NCI-H748 (cell line): ENCODE measurements around the gene RBM28.

Source experiments
- DNase-seq: peaks from one replicate; lab custom pipeline; 2025; ENCODE audit not compliant: unreplicated experiment; lab: John Stamatoyannopoulos, UW

Gene RBM28, protein sequence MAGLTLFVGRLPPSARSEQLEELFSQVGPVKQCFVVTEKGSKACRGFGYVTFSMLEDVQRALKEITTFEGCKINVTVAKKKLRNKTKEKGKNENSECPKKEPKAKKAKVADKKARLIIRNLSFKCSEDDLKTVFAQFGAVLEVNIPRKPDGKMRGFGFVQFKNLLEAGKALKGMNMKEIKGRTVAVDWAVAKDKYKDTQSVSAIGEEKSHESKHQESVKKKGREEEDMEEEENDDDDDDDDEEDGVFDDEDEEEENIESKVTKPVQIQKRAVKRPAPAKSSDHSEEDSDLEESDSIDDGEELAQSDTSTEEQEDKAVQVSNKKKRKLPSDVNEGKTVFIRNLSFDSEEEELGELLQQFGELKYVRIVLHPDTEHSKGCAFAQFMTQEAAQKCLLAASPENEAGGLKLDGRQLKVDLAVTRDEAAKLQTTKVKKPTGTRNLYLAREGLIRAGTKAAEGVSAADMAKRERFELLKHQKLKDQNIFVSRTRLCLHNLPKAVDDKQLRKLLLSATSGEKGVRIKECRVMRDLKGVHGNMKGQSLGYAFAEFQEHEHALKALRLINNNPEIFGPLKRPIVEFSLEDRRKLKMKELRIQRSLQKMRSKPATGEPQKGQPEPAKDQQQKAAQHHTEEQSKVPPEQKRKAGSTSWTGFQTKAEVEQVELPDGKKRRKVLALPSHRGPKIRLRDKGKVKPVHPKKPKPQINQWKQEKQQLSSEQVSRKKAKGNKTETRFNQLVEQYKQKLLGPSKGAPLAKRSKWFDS

GRCh38 chr7:128343554-128344430 lies at the start of gene RBM28:
RBM28 (minus strand) TSS chr7:128343908; CDS start chr7:128343793, 115 bp downstream.
- peak; percentile 94 for DNase-seq

DNA sequence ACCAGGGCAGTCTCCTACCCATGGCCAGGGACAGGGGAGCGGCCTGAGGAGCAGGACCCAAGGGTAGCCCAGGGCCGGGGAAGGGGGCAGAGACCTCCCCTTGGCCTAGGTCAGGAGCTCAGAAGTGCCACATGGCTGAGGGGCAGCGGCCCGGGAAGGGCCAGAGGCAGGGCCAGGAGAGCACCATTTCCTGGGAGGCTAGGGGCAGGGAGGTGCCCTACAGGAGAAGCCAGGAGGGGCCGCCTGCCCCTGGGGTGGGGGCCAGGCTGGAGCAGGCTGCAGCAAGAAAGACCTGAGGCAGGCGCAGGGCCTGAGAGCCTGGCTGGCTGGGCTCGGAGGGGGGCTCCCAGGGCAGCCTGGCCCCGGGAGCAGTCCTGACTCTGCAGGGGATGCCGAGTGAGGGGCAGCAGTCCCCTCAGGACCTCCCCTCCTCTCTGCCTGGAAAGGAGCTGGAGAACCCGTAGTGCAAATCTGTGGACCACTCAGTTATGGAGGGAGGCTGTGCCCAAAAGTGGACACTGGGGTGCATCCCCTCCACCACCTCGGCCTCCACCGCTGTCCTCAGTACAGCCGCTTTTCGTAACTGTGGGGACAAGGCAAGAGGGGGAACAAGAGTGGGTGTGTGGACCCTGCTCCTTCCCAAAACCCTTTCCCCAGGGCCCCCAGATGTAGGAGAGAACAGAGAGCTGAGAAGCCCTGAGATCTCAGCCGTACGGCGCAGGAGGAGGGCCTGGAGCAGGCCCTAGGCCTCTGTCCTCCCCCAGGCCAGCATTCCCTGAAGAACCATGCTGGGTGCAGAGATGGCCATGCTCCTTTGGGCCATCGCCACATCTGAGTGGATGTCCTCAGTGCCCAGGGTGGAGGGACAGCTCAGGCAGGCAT lies 49.0 kb upstream of the RBM28 start:
- no peak for DNase-seq

DNA sequence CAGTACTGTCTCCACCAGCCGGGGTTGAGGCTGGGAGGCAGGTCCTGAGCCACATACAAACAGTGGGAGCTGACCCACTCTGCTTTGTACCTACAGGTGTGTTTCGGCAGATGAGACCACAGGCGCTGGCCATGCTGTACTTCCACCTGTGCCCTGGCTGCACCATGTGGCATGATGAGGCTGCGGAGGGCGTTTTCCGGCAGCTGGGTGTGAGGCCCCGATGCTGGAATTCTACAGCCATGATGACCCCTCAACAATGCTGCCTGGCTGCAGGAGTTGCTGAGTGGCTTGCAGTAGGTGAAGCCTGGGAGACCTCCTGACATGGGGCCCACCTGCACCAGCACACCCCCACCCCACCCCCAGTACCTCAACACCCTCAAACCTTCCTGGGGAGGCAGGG lies 48.1 kb upstream of the RBM28 start:
- DNase-seq, result no peak

GRCh38 chr7:128390871-128391565 lies 47.3 kb upstream of the RBM28 start:
- DNase-seq, result no peak

DNA sequence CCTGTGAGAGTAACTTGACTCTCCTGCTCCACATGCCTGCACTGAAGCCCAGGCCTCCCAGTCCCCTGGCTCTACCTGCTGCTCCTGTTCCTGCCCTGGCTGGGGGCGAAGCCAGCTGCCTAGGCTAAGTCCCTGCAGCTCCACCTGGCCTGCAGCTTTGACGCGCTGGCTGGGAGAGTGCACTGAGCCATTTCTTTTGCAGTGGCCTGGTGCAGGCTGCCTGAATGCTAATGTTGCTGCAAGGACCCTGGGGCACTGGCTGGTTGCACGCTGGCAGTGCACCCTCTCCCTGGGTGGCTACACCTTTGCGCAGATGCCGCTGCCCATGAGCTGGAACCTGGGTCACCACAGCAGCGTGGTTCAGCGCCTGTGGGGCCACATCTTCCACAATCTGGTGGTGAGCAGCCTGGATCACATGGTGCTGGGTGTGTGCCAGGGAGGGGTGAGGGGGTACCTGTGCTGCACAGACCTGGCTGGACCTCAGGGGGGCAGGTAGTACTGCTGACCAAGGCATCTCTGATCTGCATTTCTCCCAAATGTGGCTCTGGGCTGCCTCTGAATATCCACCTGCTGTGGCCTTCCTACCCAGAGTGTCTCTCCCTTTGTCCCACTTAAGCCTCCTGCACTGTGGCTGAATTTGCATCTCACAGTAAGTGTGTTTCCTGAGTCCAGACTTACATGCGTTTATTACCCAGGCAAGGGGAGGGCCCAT lies 46.1 kb upstream of the RBM28 start:
- DNase-seq, result no peak

DNA sequence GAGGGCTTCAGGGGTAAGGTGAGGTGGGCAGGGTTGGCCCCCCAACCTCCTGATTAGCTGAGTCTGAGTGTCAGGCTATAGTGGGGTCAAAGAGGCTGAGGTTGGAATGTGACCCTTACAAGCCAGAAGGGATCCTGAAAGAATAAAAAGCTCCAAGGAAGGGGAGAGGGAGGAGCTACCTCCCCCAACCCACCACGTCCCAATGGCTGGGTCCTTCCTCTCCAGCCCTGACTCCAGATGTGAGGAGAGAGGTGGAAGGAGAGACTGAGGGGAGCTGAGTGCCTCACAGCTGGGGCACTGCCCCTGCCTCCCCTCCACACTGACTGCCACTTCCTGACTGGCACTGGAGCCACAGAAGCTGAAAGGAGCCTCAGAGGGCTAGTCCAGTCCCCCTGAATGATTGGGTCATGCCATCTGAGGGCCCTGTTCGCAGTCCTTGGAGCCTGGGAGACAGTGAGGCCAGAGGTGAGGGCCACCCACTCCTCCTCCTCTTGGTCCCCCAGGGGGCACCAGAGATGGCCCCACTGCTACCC lies 45.4 kb upstream of the RBM28 start:
- no peak for DNase-seq

- no peak for DNase-seq
Measured at GRCh38 chr7:128388145-128388485, 44.4 kb upstream of the RBM28 start.

- peak; percentile 90 for DNase-seq
Measured at GRCh38 chr7:128387216-128388144, 43.8 kb upstream of the RBM28 start.

DNA sequence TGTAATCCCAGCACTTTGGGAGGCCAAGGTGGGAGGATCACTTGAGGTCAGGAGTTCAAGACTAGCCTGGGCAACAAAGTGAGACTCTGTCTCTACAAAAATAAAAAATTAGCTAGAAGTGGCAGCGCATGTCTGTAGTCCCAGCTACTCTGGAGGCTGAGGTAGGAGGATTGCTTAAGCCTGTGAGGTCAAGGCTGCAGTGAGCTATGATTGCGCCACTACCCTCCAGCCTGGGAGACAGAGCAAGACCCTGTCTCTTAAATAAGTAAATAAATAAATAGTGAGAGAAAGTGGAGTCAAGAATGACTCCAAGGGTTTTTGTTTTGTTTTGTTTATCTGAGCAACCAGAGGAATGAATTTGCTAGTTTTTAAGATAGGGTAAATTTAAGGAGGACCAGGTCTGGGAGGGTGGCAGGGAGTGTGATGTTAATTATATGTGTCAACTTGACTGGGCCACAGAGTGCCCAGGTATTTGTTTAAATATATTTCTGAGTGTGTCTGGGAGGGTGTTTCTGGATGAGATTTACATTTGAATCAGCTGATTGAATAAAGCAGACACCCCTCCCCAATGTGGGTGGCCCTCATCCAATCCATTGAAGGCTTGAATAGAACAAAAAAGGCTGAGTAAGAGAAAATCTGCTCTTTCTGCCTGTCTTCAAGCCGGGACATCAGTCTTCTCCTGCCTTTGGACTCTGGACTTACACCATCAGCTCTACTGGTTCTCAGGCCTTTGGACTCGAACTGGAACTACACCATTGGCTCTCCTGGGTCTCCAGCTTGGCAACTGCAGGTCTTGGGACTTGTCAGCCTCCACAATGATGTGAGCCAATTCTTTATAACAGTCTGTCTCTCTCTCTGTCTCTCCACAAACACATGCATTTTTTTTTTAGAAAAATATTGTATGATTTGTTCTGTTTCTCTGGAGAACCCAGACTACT lies 42.5 kb upstream of the RBM28 start:
- no peak for DNase-seq

DNA sequence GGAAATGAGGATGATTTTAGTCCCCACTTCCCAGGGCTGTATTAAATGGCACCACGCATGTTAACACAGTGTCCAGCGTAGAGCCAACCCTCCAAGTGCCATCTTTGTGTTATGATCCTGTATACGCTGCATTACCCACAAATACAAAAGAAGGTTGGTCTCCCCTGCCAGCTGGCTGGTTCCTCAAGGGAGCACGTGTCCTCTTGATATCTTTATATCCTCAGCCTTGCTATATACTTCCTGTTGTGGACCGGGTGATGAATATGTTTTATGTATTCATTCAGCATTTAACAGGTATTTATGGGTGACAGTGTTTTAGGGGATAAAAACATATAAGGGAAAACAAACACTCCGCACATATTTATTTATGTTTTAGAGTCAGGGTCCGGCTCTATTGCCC lies 41.0 kb upstream of the RBM28 start:
- no peak for DNase-seq

DNA sequence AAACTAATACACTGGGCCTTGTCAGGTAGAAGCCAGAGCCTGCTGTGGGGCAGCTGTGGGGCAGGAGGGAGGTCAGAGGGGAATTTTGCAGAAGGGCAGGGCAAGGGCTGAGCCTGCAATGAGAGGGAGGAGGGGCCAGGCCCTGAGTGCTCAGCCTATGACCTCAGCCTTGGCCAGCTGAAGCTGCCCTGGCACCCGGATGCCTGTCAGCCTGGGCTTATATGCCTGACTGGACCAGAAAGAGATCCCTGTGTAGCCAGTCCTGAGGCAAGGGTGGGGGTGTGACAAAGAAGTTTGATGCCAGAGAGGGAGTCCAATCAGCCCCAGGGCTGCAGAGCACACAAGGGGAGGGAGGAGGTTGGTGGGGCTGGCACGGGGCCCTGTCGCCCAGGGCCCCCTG lies 40.1 kb upstream of the RBM28 start:
- DNase-seq, result no peak

- DNase-seq, result peak; percentile 22
Measured at GRCh38 chr7:128381161-128381821, 37.6 kb upstream of the RBM28 start.

GRCh38 chr7:128380483-128381106 lies 36.9 kb upstream of the RBM28 start:
- DNase-seq, result no peak

GRCh38 chr7:128379900-128380479 lies 36.3 kb upstream of the RBM28 start:
- no peak for DNase-seq

DNA sequence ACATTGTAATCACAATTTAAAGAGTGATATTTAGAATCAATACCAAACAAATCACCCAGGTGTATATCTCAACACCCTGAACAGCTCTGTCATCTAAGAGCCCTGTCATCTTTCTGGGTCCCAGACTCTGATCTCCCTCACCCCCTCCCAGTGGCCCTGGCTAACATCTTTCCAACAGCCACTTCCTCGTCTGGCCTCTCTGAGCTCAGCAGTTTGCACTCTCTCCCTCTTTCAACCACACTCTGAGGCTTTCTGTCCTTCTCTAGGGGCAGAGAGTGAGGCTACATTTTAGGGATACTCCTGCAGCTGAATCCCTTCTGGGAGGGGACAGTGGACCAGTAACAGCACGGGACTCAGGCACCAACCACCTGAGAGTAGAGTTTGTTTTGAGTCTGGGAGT lies 34.9 kb upstream of the RBM28 start:
- no peak for DNase-seq

- DNase-seq, result no peak
Measured at GRCh38 chr7:128376077-128376476, 32.4 kb upstream of the RBM28 start.
